Activated CD8-positive, alpha-beta T cell treated with anti-CD3 and anti-CD28 coated beads for 36 hours (primary cell): Measurements from ENCODE around the gene CAP1. TPM values are rescaled to one million over a fixed set of nuclear protein-coding genes. Genes with fewer than 3 reads are reported as not detected.
"Not testable (repeated sequence)": the region's sequence is repeated elsewhere in the genome, so short reads cannot be mapped to it uniquely, and the experiment has no call there.

Experiments used
- ATAC-seq: fragments of 200-7000 bp; cut with Tn5 transposase; one replicate; pipeline ENCODE4 v1.10.0; 2021; ENCODE audit warnings: mild to moderate bottlenecking, moderate library complexity
- CTCF ChIA-PET: fragments of 350-600 bp; sonication (Branson Sonifier 250); formaldehyde crosslinking; loops from one replicate; lab custom pipeline; 2021; ENCODE audit warnings: antibody characterized with exemption; lab: Charles Lee
- POLR2A ChIA-PET: fragments of 350-600 bp; sonication (Branson Sonifier 250); formaldehyde crosslinking; loops from one replicate; lab custom pipeline; 2021; ENCODE audit warnings: antibody characterized with exemption; lab: Charles Lee
- DNase-seq: peaks from one replicate; pipeline ENCODE4 v3.0.0-alpha.2; 2020
- H3K27ac Mint-ChIP-seq: one replicate; pipeline ENCODE4 v1.8.0; 2021; ENCODE audit warnings: mild to moderate bottlenecking, mixed read lengths
- H3K27me3 Mint-ChIP-seq: one replicate; pipeline ENCODE4 v1.8.0; 2021; ENCODE audit warnings: mixed read lengths
- H3K36me3 Mint-ChIP-seq: one replicate; pipeline ENCODE4 v1.8.0; 2021; ENCODE audit warnings: low read depth, mixed read lengths
- H3K4me1 Mint-ChIP-seq: one replicate; pipeline ENCODE4 v1.8.0; 2021; ENCODE audit warnings: low read depth, mixed read lengths
- H3K4me3 Mint-ChIP-seq: one replicate; pipeline ENCODE4 v1.8.0; 2021; ENCODE audit warnings: mild to moderate bottlenecking, moderate library complexity, mixed read lengths
- H3K9me3 Mint-ChIP-seq: one replicate; pipeline ENCODE4 v1.8.0; 2021; ENCODE audit warnings: mixed read lengths
- CTCF ChIP-seq: fragments of 200-600 bp; IDR thresholded peaks from one replicate; pipeline ENCODE4 v1.8.0; 2022; ENCODE audit warnings: antibody characterized with exemption, mild to moderate bottlenecking
- intact Hi-C: fragments of 100-400 bp; cut with micrococcal nuclease; formaldehyde crosslinking; loops from one replicate; pipeline ENCODE4 v1.10.0; 2022
- total RNA-seq, 2 experiments: library from RNA; stranded (reverse); gene quantifications; one replicate each; pipeline ENCODE4 v1.2.3, GENCODE V29; 2021

Gene CAP1
- total RNA-seq, 2 experiments from 2014 or later: 511 to 512 TPM

DNA sequence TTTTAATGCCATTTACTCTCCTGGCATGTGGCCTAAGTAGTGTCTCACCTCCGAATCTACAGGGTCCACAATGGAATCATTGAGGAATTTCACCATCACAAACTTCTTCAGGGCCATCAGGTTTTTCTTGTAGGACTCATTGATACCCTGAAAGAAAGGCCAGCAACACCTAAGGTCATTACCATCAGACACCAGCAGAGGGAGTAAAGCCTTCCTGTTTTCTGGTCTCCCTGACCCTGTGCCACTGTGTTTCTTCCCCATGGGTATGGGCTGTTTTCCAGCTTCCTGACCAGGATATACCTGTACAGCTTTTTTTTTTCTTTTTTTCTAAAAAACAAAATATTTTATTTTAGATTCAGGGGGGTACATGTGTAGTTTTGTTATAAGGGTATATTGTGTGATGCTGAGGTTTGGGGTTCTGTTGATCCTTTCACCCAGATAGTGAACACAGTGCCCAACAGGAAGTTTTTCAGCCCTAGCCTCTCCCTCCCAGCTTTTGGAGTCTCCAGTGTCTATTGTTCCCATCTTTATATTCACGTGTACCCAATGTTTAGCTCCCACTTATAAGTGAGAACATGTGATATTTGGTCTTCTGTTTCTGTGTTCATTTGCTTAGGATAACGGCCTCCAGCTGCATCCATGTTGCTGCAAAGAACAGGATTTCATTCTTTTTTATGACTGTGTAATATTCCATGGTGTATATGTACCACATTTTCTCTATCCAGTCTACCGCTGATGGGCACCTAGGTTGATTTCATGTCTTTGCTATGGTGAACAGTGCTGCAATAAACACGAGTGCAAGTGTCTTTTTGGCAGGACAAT, 38.2 kb downstream of the CAP1 start:
- Mint-ChIP-seq H3K27ac (peak overlapping the region; percentile 20), H3K27me3 (no peaks in the 10 kb centered on the region), H3K4me1 (peaks cover 5% of the 10 kb centered on the region), H3K9me3 (no peaks in the 10 kb centered on the region), H3K4me3 (no peak overlapping the region), H3K36me3 (peaks cover 41% of the 10 kb centered on the region)
- ATAC-seq: peak; percentile 94
- ChIA-PET POLR2A (interaction anchor here (0.9 to 8.5 kb wide), 3 partner anchors 11 to 19 kb away, joined by 3 to 48 read pairs (median 4); no protein-coding TSS in a partner anchor), CTCF (interaction anchor here (0.8 to 4.3 kb wide), 20 partner anchors 8 to 263 kb away, joined by 3 to 27 read pairs (median 4); no protein-coding TSS in a partner anchor)
- DNase-seq: peak; percentile 62
- TF ChIP-seq CTCF: peak; percentile 90
- intact Hi-C loops: no loop called here

GRCh38 chr1:40079774-40080400, 39.4 kb downstream of the CAP1 start:
- CTCF ChIA-PET: interaction anchor here (1.0 to 1.6 kb wide), 3 partner anchors 9 to 259 kb away, joined by 4 to 7 read pairs (median 4); no protein-coding TSS in a partner anchor

DNA sequence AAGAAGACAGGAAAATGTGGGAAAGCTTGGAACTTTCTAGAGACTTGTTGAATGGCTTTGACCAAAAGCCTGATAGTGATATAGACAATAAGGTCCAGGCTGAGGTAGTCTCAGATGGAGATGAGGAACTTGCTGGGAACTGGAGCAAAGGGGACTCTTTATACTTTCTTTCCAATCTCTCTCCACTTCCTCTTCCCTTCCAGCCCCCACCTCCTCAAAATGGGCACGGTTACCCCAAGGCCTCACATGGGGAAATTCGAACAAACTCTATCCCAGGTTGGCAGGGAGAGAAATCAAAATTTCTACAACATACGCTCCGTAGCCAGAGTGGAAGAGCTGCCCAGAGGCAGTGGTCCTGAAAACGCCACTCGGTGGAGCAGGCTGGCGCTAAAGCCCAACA, 41.3 kb downstream of the CAP1 start:
- DNase-seq: no peak
- ChIA-PET CTCF (interaction anchor here (0.7 to 7.8 kb wide), 4 partner anchors 163 to 273 kb away, joined by 3 to 49 read pairs (median 4); no protein-coding TSS in a partner anchor), POLR2A (interaction anchor here (1.1 kb wide), 1 partner anchor 41 kb away, joined by 3 read pairs; the partner anchor contains the start of gene CAP1)
- no peak for ATAC-seq
- Mint-ChIP-seq H3K27me3 (no peaks in the 10 kb centered on the region), H3K9me3 (no peaks in the 10 kb centered on the region), H3K4me1 (peaks cover 5% of the 10 kb centered on the region), H3K36me3 (peaks cover 42% of the 10 kb centered on the region), H3K27ac (no peak overlapping the region), H3K4me3 (no peak overlapping the region)
- intact Hi-C loops: no loop called here
- TF ChIP-seq CTCF: no peak

More at GRCh38 chr1:40079774-40080400, 39.4 kb downstream of the CAP1 start:
- Mint-ChIP-seq H3K4me3 (no peak overlapping the region), H3K36me3 (peaks cover 39% of the 10 kb centered on the region), H3K27me3 (no peaks in the 10 kb centered on the region), H3K27ac (no peak overlapping the region), H3K9me3 (no peaks in the 10 kb centered on the region), H3K4me1 (peaks cover 2% of the 10 kb centered on the region)
- intact Hi-C loops: no loop called here
- DNase-seq (no peak), ATAC-seq (no peak)
- POLR2A ChIA-PET: interaction anchor here (8.5 kb wide), 1 partner anchor 16 kb away, joined by 48 read pairs; no protein-coding TSS in a partner anchor
- no peak for TF ChIP-seq CTCF

- peak; percentile 93 for TF ChIP-seq CTCF
- ATAC-seq, H3K4me1 Mint-ChIP-seq, intact Hi-C loops, H3K4me3 Mint-ChIP-seq, H3K27me3 Mint-ChIP-seq, H3K27ac Mint-ChIP-seq, H3K9me3 Mint-ChIP-seq: not testable (repeated sequence)
- ChIA-PET POLR2A (interaction anchor here (1.3 kb wide), 1 partner anchor 14 kb away, joined by 3 read pairs; no protein-coding TSS in a partner anchor), CTCF (interaction anchor here (0.8 to 7.8 kb wide), 11 partner anchors 8 to 354 kb away, joined by 3 to 49 read pairs (median 5); no protein-coding TSS in a partner anchor)
- DNase-seq: peak; percentile 65
- peaks cover 45% of the 10 kb centered on the region for H3K36me3 Mint-ChIP-seq
These were observed 44.2 kb downstream of the CAP1 start for GRCh38 chr1:40084750-40085149.
